GM21526 (cell line): ENCODE data around the gene NAGPA.

Source experiments
- ATAC-seq: cut with Tn5 transposase; IDR thresholded peaks from one replicate; pipeline ENCODE4 v1.9.1; 2021; ENCODE audit warnings: moderate library complexity; ENCODE audit not compliant: unreplicated experiment, low FRiP score

NAGPA gene

GRCh38 chr16:4979164-4979563 lies 54.6 kb downstream of the NAGPA start:
- no peak for ATAC-seq

- no peak for ATAC-seq
Observed at GRCh38 chr16:4976611-4977145, 57.1 kb downstream of the NAGPA start.

GRCh38 chr16:4976079-4976478 lies 57.7 kb downstream of the NAGPA start:
- peak; percentile 93 for ATAC-seq
